PFSK-1 (cell line): ENCODE data around the gene SIPA1L3.

Experiments used
- POLR2AphosphoS5 ChIP-seq: IDR thresholded peaks from 2 replicates; pipeline ENCODE4 v1.6.1; 2012; ENCODE audit warnings: low read depth, mild to moderate bottlenecking, control low read depth, low read length, moderate library complexity
- REST ChIP-seq, 2 experiments: IDR thresholded peaks; 2 replicates each; pipeline versions ENCODE4 v1.6.1 to v1.8.0; 2011 to 2012; ENCODE audit warnings: low read depth in 2 of 2, low read length in 2 of 2, control low read depth in 1 of 2, inconsistent platforms in 1 of 2, mild to moderate bottlenecking in 1 of 2, moderate library complexity in 1 of 2; ENCODE audit not compliant: insufficient read depth in 1 of 2

DNA sequence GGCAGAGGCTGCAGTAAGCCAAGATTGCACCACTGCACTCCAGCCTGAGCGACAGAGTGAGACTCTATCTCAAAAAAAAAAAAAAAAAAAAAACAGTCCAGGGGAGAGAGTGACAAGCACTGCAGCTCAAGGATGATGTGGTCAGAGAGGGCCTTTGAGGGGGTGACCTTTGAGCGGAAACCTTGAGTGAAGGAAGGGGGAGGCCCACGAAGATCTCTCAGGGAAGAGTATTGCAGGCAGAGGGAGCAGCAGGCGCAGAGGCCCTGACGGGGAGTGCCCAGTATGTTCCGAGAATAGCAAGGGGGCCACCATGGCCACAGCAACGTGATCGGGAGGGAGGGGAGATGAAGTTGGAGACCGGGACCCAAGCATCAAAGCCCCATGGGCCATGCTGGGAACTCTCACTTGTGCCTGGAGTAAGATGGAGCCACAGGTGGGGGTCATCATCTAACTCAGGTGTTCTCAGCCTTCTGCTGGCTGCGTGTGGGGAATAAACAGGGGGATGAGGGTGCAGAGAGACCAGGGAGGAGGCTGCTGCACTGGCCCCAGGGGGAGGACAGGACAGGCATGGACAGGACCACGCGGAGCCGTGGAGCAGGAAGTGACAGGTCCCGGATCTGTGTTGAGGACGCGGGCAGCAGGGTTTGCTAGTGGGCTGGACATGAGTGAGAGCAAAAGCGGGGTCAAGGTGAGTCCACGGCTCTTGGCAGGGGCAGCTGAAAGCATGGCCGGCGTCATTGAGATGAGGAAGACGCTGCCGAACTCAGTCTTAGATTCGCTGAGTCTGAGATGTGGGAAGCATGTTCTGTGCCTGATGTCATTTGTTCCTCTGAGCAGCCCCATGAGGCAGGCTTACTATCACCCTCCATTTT is 256.6 kb downstream of the SIPA1L3 start:
- TF ChIP-seq POLR2AphosphoS5 (no peak), REST (IDR thresholded peaks at IDR 0.05; ENCODE audit: insufficient read depth in 1 of 2, low read depth in 2 of 2, low read length in 2 of 2) (no peak)
